GM18867 (cell line): ENCODE data around the gene IRX2.

Experiments used
- ATAC-seq: cut with Tn5 transposase; IDR thresholded peaks from one replicate; pipeline ENCODE4 v1.9.1; 2021; ENCODE audit warnings: mild to moderate bottlenecking, moderate library complexity; ENCODE audit not compliant: unreplicated experiment

The IRX2 gene

GRCh38 chr5:2751592-2752021 lies at the start of gene IRX2:
IRX2 (minus strand) TSS chr5:2751677; CDS start chr5:2751413, 264 bp downstream.
- ATAC-seq: no peak

DNA sequence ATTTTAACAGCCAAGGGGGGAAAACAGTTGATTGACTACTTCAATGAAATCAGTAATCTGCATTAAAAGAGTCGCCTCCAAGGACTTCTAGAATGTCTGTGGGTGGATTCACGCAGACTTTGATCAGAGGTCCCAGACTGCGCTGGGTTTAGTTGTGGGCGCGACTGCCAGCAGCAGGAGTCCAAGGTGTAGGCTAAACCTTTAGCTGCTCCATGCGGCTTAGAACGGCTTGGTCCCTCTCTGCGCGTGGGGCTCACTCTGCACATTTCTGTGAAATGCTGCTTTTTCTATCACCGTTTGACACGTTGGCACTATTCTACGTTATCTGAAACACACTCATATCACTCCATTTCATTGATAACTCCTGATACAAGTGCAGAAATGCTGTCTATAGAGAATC lies 48.6 kb upstream of the IRX2 start:
- no peak for ATAC-seq

DNA sequence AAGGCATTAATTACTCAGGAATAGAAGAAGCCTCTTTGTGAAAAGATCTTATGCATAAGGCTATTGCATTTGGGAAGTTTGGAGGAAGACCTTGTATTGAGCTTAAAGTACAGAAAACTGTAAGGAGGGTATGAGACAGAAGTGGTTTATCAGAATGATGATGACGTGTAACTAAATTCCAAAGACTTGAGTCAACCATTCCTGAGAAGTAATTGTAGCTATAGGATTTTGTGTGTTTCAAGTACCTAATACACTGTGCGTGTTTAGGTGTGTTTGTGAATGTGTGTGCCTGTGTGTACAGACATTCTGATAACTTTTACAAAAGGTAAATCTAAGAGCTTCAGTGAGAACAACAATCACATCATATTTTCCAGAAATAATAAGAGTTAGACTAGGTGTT lies 46.5 kb upstream of the IRX2 start:
- ATAC-seq: no peak

- ATAC-seq: no peak
Observed at GRCh38 chr5:2797160-2797559, 45.7 kb upstream of the IRX2 start.

GRCh38 chr5:2783223-2783622 lies 31.7 kb upstream of the IRX2 start:
- ATAC-seq: no peak

DNA sequence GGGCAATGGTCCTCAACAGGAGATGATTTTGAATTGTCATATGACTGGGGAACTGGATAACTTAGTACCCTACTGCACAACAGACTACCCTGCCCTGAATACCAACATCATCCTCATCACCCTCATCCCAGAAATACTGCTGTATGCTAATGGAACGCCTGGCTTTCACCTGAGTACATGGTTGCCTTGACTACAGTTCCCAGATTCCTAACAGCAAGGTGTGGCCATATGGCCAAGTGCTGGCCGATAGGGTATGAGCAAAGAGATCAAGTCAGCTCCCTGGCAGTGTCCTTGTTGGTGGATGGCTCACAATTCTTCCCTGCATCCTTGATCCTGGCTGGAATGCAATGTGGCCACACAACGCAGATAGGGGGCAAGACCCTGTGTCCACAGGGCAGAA lies 31.2 kb upstream of the IRX2 start:
- ATAC-seq: no peak

- no peak for ATAC-seq
Observed at GRCh38 chr5:2780421-2781171, 29.1 kb upstream of the IRX2 start.

DNA sequence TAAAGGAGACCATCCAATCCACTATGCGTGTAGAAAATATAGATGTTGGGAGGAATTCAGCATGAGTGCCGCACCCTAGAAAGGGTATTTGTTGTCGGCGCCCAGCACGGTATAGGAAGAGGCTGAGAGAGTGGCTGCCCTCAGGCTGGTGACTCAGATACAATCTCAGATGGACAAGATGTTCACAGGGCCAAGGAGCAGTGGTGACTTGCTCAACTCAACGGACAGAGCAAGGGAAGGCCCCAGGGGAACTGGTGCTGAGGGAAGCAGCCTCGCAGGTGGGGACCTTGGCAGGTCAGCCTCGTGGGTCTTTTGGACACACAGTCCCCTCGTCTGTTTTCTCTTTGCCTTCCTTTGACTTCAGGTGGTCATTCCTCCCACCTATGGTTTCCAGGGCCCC lies 28.0 kb upstream of the IRX2 start:
- no peak for ATAC-seq

- no peak for ATAC-seq
Observed at GRCh38 chr5:2776337-2777302, 25.1 kb upstream of the IRX2 start.

DNA sequence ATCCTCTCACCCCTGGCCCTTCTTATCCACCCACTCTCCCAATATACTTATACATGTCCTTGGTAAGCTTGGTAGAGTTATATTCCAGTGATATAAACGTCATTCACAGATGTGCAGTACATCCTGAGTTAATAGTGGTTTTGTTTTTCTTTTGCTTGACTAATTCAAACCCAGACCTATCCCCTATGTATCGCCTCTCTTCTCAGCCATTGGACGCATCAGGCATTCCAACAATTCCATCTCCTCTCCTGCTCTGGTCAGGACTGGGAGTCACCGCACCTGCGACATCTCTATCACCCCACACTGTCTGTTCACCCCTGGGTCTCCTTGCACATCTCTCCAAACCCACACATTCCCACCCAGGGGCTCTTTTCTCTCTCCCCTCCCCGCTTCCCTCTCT lies 21.9 kb upstream of the IRX2 start:
- no peak for ATAC-seq

GRCh38 chr5:2767089-2767488 lies 15.6 kb upstream of the IRX2 start:
- ATAC-seq: no peak

GRCh38 chr5:2764581-2764980 lies 13.1 kb upstream of the IRX2 start:
- no peak for ATAC-seq

DNA sequence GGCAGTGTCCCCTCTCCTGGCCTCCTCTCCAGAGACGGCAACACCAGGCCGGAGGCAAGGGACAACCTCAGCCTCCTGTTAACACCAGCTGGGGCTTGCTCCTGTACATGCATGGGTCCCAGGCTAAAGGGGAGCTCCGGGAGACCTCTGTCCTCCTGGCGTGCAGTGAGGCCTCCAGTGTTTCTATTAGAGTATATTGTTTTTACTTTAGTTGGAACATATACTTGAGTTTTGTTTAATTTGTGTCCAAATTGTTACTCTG lies 12.0 kb upstream of the IRX2 start:
- no peak for ATAC-seq

- no peak for ATAC-seq
Observed at GRCh38 chr5:2762744-2763532, 11.5 kb upstream of the IRX2 start.

GRCh38 chr5:2761921-2762488 lies 10.5 kb upstream of the IRX2 start:
- no peak for ATAC-seq

- ATAC-seq: no peak
Observed at GRCh38 chr5:2759696-2760461, 8.4 kb upstream of the IRX2 start.

GRCh38 chr5:2759091-2759490 lies 7.6 kb upstream of the IRX2 start:
- no peak for ATAC-seq

DNA sequence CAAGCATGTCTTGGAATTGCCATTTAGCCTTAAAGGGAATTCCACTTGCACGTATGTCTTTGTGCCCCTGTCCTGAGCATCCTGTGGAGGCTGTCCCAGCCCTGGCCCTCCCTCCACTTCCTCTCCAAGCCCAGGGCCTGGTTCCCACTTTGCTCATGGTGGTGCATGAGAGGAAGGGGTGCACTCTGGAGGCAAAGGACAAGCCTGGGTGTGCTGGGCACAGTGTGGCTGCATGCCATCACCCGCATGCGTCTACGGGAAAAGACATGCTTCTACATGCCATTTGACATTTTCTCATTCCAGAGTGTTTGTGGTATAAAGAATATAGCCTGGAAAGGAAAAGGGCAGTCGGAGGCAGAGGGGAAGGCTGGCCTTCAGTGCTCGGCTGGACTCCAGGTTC lies 7.2 kb upstream of the IRX2 start:
- no peak for ATAC-seq

DNA sequence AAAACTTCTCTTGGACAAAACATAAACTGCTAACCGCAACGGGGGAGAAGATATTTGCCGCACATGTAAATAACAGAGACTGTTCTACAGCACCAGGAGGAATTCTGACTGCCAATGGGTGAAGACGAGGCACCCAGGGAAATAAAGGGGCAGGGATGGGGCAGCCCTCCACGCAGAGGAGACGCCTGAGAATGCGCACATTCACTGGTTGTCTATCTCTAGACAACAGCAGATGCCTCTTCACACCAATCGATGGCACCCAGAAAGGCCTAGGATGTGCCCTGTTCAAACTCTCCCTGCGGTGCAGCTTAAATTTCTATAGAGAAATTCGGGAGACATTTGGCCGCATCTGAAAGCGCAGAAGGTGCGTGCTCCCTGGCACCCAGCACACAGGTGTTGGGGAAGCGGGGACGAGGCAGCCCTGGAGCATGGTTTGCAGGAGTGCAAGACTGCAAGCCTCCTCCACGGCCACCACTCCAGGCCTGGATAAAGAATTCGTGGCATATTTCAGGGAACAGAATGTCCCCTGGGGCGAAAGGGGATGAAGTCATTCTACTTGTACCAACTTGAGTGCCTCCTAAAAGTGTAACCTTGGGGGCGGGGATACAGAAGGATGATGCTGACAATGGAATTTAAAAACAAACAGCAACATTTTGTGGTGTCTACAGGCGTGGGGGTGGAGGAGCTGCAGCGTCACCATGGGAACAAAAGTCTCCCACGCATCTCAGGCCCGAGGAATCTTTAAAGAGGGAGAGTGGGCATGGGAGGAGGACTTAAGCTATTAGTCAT lies 6.3 kb upstream of the IRX2 start:
- ATAC-seq: no peak
